GM12873 (cell line): ENCODE data around the gene MAGEA4.

ENCODE experiments used
- CTCF ChIP-seq: IDR thresholded peaks from 2 replicates; pipeline ENCODE4 v1.5.1; 2012; ENCODE audit warnings: low read depth, mild to moderate bottlenecking, moderate library complexity, low read length, control low read depth; ENCODE audit not compliant: insufficient read depth; ENCODE audit errors: missing control alignments

Gene MAGEA4

GRCh38 chrX:151923648-151924047 is 11.0 kb downstream of the MAGEA4 start:
- no peak for TF ChIP-seq CTCF

- no peak for TF ChIP-seq CTCF
These were observed 16.4 kb downstream of the MAGEA4 start for GRCh38 chrX:151929126-151929525.

GRCh38 chrX:151935358-151935757 is 22.7 kb downstream of the MAGEA4 start:
- TF ChIP-seq CTCF, result no peak

- TF ChIP-seq CTCF, result no peak
These were observed 25.5 kb downstream of the MAGEA4 start for GRCh38 chrX:151938172-151938571.

GRCh38 chrX:151954730-151955129 is 42.0 kb downstream of the MAGEA4 start:
- TF ChIP-seq CTCF, result no peak

- no peak for TF ChIP-seq CTCF
These were observed 45.4 kb downstream of the MAGEA4 start for GRCh38 chrX:151958101-151958500.

GRCh38 chrX:151962034-151962433 is 49.3 kb downstream of the MAGEA4 start:
- TF ChIP-seq CTCF, result no peak
